Measurements from ENCODE around the gene PSIP1. TPM values are rescaled to one million over a fixed set of nuclear protein-coding genes. Genes with fewer than 3 reads are reported as not detected.
A peak's percentile ranks its signal among the peaks of the same experiment; 100 is the strongest.

Gene PSIP1
- total RNA-seq (10 to 100 TPM; 32.7 to 33.5 TPM), polyA plus RNA-seq (ENCODE audit: insufficient read length in 6 of 6) (100 to 1,000 TPM; 150 to 211 (median 185) TPM)
- long read RNA-seq, donor 1, transcript PSIP1-204 (16 exons, 3,364 nt) = major isoform, 5 of 48 reads
- long read RNA-seq, donor 1, partial matches to known transcripts = 39 of 48 reads
- long read RNA-seq, donor 1, other reads (novel, unspliced or antisense) = 0 of 48 reads
- long read RNA-seq, donor 2, partial matches to known transcripts = 48 of 56 reads
- long read RNA-seq, donor 2, other reads (novel, unspliced or antisense) = 0 of 56 reads
- long read RNA-seq, donor 3, partial matches to known transcripts = 5 of 13 reads
- long read RNA-seq, donor 3, other reads (novel, unspliced or antisense) = 0 of 13 reads
- long read RNA-seq, donor 4, partial matches to known transcripts = 47 of 49 reads
- long read RNA-seq, donor 4, other reads (novel, unspliced or antisense) = 2 of 49 reads
- long read RNA-seq, donor 5, partial matches to known transcripts = 0 of 8 reads
- long read RNA-seq, donor 5, other reads (novel, unspliced or antisense) = 0 of 8 reads
- long read RNA-seq, donor 6, partial matches to known transcripts = 65 of 74 reads
- long read RNA-seq, donor 6, other reads (novel, unspliced or antisense) = 0 of 74 reads
- long read RNA-seq, donor 7, partial matches to known transcripts = 0 of 2 reads
- long read RNA-seq, donor 7, other reads (novel, unspliced or antisense) = 0 of 2 reads
- long read RNA-seq, donor 8, partial matches to known transcripts = 33 of 40 reads
- long read RNA-seq, donor 8, other reads (novel, unspliced or antisense) = 0 of 40 reads
- long read RNA-seq, donor 9 = 0 reads
- long read RNA-seq, donor 10, partial matches to known transcripts = 27 of 31 reads
- long read RNA-seq, donor 10, other reads (novel, unspliced or antisense) = 4 of 31 reads
- long read RNA-seq, donor 11, transcript PSIP1-204 (16 exons, 3,364 nt) = major isoform, 5 of 72 reads
- long read RNA-seq, donor 11, partial matches to known transcripts = 51 of 72 reads
- long read RNA-seq, donor 11, other reads (novel, unspliced or antisense) = 0 of 72 reads
- long read RNA-seq, donor 12, partial matches to known transcripts = 56 of 61 reads
- long read RNA-seq, donor 12, other reads (novel, unspliced or antisense) = 0 of 61 reads

DNA sequence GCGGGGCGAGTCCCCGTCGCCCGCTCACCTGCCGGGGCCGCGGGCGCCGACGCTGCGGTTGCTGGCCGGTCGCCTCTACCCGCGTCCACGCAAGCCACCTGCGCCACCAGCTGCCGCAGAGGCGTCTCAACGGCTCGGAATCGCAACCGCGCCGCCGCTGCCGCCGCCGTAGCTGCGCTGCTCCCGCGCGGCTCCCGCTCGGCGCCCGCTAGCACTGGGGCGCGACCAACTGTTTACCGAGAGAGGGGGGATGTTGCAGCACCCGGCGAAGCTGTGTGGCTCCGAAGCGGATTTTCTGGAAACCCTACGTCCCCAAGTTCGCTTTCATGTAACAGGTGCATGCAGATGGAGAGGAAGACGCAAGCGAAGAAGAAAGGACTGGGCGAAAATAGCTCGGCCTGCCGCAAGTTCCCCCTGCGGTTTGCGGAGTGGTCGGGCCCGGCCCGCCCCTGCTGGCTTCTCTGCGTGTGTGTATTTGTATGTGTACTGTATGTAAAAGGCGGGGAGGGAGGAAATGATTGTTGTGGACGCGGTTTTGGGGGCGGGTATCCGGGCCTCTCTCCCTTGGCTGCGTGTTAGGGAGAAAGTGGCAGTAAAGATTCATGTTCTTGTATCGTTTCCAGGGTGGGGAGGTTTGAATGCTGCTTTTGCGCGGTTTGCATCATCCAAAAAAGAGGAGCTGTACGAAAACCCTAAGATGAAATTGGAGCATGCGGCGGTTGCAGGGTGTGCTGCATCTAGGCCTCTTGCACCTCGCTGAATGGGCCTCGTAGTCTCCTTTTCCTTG is at the start of gene PSIP1:
Gene PSIP1, minus strand, starts transcription at position 182 of the 787 bp plus-strand sequence. CDS start 782 bp downstream, outside the sequence.
- Histone ChIP-seq H3K27ac (peak within 1 kb of the TSS; percentile 92 to 94), H3K9me3 (no peaks in the 10 kb centered on the region), H3K36me3 (peaks cover 0 to 12% of the 10 kb centered on the region in 2 donors), H3K4me1 (peaks cover 0 to 24% of the 10 kb centered on the region in 2 donors), H3K4me3 (peak within 1 kb of the TSS; percentile 98 to 99), H3K27me3 (no peaks in the 10 kb centered on the region)
- DNase-seq = peak; percentile 82 to 93 (median 88)
- ATAC-seq = peak; percentile 95
- intact Hi-C loops (cut with DNase I) = no loop called here
- TF ChIP-seq, protein P1, sequence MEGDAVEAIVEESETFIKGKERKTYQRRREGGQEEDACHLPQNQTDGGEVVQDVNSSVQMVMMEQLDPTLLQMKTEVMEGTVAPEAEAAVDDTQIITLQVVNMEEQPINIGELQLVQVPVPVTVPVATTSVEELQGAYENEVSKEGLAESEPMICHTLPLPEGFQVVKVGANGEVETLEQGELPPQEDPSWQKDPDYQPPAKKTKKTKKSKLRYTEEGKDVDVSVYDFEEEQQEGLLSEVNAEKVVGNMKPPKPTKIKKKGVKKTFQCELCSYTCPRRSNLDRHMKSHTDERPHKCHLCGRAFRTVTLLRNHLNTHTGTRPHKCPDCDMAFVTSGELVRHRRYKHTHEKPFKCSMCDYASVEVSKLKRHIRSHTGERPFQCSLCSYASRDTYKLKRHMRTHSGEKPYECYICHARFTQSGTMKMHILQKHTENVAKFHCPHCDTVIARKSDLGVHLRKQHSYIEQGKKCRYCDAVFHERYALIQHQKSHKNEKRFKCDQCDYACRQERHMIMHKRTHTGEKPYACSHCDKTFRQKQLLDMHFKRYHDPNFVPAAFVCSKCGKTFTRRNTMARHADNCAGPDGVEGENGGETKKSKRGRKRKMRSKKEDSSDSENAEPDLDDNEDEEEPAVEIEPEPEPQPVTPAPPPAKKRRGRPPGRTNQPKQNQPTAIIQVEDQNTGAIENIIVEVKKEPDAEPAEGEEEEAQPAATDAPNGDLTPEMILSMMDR (IDR thresholded peaks at IDR 0.05) = peak in 1 of 2 donors; percentile 25

DNA sequence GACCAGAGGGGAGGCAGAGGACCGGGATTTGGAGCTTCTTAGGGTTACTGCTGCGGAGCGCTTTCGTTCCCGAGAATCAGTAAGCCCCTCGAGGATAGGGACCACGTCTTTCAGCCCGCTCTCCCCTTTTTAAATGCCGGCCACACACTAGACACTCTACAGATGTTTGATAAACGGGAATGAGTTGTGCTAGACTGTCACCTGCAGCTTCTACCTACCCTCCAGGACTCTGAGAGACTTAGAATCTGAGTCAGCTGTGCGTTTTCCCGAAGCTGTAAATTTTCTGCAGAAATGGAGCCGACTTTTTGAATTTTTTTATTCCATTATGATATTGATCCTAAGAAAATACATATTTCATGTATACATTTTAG is 42.7 kb upstream of the PSIP1 start:
- peak overlapping the region; percentile 74 to 83 for H3K27ac ChIP-seq
- intact Hi-C loops (cut with DNase I) = no loop called here
- H3K27me3 ChIP-seq = no peaks in the 10 kb centered on the region
- peak overlapping the region; percentile 71 to 76 for H3K4me3 ChIP-seq
- H3K9me3 ChIP-seq = no peaks in the 10 kb centered on the region
- DNase-seq (no peak), ATAC-seq (peak; percentile 4)
- TF ChIP-seq, protein P1 (IDR thresholded peaks at IDR 0.05) = no peak
- H3K36me3 ChIP-seq = no peaks in the 10 kb centered on the region
- peaks cover 0 to 10% of the 10 kb centered on the region in 2 donors for H3K4me1 ChIP-seq

DNA sequence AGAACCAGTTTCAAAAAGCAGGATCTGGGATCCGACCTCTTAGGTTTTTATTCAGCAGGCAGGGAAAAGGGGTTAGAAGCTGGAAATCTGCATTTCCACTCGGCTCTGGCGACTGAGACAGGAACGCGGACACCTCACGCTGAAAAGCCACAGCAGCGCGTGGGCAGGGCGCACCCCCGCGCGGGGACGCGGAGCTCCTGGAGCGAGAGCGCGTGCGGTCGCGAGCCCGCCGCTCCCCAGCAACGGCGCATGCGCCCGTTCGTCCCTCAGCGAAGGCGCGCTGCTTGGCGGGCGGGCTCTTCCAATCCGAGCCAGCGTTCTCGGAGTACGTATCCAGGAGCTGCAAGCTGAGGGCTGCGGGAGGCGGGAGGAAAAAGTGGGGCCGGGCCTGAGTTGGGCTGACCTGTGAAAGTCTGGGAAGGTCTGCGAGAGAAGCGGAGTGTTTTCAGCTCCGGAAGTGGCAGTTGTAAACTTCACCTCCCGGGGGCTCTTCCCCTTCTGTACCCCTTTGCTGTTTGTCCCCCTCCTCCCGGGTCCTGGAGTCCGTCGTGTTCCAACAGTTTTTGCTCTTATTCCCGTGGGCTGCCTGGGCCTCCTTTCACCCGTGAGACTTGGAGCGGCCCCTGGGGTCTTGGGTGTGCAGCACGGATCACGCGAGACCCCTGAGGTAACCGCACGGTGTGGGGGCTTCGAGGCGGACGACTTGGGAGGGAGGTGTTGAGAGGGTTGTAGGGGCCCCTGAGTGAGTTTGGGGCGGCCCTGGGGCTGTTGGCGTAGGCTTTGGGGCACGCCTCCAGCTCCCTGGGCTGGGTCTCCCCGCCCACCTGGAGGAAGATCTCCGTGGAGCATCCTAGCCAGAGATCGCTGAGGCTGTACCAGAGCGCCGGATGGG is 42.1 kb upstream of the PSIP1 start, which contains the start of gene CCDC171:
Gene CCDC171, plus strand, starts transcription at position 408 of the 892 bp plus-strand sequence. CDS start 11,046 bp downstream, outside the sequence.
- TF ChIP-seq, protein P1 (IDR thresholded peaks at IDR 0.05) = no peak
- no peaks in the 10 kb centered on the region for H3K27me3 ChIP-seq
- H3K4me1 ChIP-seq = peaks cover 0 to 10% of the 10 kb centered on the region in 2 donors
- peak within 1 kb of the TSS; percentile 71 to 76 for H3K4me3 ChIP-seq
- H3K27ac ChIP-seq = peak within 1 kb of the TSS; percentile 74 to 83
- DNase-seq (peak; percentile 95 to 99 (median 96)), ATAC-seq (peak; percentile 97)
- H3K36me3 ChIP-seq = no peaks in the 10 kb centered on the region
- H3K9me3 ChIP-seq = no peaks in the 10 kb centered on the region
- intact Hi-C loops (cut with DNase I) = no loop called here

DNA sequence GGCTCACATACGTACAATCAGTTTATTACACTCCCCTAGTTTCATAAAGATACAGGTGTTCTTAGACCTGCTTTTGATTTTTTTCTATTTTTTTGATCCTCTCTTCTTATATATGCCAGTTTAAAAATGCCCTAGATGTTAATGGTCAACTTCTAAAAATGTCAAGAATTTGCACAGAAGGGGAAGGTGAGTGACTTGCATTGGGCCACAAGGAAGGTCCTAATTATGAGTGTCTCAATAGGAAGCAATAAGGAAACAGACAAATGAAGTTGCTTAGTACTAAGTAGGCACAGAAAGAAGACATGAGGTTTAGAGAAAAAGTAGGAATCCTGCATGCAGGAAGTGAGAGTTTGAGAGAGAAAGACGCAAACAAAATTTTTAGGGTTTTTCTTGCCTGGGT is 38.8 kb upstream of the PSIP1 start:
- Histone ChIP-seq H3K4me3 (no peak overlapping the region), H3K4me1 (peaks cover 0 to 10% of the 10 kb centered on the region in 2 donors), H3K27ac (no peak overlapping the region), H3K9me3 (no peaks in the 10 kb centered on the region), H3K27me3 (no peaks in the 10 kb centered on the region), H3K36me3 (no peaks in the 10 kb centered on the region)
- no peak for DNase-seq
- intact Hi-C loops (cut with DNase I) = no loop called here
- TF ChIP-seq, protein P1 (IDR thresholded peaks at IDR 0.05) = no peak
- no peak for ATAC-seq
